Measurements from ENCODE around the gene CCT2.
A peak's percentile ranks its signal among the peaks of the same experiment; 100 is the strongest.
"Not testable (repeated sequence)": the region's sequence is repeated elsewhere in the genome, so short reads cannot be mapped to it uniquely, and the experiment has no call there.

CCT2 gene

GRCh38 chr12:69595689-69596088, 10.4 kb downstream of the CCT2 start:
- no peak for DNase-seq

DNA sequence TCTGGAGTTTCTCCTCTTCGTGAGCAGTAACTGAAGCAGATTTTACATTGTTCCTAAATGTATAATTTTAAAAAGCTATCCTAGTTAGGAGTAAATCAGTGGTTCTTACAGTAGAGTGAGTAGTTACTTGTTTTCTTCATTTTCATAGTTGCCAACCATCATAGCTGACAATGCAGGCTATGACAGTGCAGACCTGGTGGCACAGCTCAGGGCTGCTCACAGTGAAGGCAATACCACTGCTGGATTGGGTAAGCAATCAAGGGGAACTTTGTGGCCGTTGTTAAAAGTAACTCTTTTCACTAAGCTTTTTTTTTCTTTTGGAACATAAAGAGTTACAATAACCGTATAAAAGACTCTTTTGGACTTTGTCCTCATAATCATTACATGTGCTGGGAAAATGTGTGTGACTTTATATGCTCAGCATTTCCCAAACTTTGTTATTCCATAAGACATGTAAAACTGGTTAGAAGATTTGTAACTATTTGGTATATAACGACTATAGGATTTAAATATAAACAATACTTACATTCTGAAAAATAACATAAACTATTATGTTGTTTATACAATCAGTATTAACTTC, 13.0 kb downstream of the CCT2 start:
- no peak for DNase-seq

DNA sequence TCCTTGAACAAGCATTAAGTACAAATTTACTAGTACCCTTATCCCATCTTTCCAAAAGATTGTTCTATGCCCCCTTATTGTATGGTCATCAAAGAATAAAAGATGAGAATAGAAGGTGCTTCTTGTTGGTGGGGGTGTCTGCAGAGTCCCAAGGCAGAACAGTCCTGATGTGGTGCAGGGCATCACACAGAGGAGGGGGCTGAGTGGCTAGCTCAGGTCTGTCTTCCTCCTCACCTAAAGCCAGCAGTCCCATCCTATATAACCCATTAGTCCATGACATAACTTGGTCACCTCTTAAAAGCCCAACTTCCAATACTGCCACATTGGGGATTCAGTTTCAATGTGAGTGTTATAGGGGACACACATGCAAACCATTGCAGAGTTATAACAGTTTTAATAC, 15.5 kb downstream of the CCT2 start:
- DNase-seq = no peak

DNA sequence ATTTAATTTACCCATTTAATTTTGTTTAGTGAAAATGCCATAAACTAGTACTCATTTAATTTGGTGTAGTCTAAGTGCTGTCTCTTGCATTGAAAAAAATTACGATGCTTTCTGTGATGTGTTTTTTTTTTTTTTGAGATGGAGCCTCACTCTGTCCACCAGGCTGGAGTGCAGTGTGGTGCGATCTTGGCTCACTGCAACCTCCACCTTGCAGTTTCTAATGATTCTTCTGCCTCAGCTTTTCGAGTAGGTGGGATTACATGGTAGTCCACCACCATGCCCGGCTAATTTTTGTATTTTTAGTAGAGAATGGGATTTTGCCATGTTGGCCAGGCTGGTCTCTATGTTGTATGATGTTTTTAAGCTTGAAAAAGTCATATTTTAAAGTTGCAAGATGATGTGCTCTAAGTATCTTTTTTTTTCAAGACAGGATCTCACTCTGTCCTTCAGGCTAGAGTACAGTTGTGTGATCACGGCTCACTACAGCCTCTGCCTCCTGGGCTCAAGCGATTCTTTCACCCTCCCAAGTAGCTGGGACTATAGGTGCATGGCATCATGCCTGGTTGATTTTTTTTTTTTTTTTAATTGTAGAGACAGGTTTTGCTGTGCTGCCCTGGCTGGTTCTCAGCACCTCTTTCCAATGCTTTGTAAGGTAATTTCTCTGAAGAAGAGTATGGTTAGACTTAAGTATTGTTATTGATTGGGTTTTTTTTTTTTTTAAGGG, 16.9 kb downstream of the CCT2 start:
- no peak for DNase-seq

DNA sequence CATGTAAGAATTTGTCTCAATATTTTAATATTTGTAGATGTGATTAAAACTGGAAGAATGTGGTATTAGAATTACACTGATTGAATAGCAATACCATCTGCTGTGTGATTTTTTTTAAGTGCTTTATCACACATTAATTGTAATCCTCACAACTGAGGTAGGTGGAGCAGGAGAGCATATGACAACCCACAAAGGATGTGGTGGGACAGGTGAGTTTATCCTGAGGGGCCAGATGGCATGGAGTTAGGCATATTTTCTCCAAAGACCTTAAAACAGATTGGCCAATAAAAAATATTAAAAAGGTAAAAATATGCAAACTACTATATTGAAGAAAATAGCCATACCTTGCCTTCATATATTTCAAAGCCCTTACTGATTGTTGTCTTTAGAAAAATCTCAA, 17.7 kb downstream of the CCT2 start:
- no peak for DNase-seq

DNA sequence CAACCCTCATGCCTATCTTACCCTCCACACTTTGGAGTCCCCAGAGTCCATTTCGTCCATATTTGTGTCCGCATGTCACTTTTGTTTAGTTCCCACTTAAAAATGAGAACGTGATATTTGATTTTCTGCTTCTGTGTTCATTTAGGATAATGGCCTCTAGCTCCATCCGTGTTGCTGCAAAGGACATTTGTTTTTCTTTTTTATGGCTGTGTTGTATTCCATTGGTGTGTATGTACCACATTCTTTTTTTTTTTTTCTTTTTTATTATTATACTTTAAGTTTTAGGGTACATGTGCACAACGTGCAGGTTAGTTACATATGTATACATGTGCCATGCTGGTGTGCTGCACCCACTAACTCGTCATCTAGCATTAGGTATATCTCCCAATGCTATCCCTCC, 18.3 kb downstream of the CCT2 start:
- not testable (repeated sequence) for DNase-seq

- DNase-seq = not testable (repeated sequence)
Measured at GRCh38 chr12:69604275-69604674, 19.0 kb downstream of the CCT2 start.

DNA sequence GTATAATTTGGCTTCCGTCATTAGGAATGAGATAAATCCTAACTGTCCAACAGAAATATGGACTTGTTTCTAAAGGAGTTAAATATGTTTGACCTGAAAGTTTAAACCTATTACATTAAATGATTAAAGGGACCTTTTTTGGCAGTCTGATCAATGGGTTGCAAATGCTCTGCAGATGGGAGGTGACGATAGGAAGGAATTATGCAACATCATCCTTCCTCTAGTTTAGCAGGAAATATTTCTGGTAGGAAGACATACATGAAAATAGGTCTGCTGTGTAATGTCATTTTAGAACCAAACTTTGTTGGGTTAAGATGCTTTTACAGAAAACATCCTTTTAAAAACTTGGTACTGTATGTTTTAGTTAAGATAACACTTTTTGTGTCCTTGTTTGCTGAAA, 22.9 kb downstream of the CCT2 start:
- DNase-seq = no peak

DNA sequence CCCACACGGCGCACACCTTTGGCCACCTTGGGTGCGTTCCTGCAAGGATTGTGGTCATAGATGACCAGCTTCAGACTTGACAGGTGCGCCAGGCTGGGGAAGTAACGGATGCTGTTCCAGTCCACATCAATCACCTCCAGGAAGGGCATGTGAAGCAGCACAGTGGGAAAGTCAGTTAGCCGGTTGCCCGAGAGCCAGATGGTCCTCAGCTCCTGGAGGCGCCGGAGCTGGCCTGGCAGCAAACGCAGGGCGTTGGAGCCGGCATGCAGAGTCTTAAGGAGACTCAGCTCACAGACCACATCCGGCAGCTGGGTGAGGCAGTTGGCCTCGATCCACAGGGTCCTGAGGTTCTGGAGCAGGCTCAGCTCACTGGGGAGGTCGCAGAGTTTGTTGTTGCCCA, 24.9 kb downstream of the CCT2 start:
- DNase-seq = no peak

DNA sequence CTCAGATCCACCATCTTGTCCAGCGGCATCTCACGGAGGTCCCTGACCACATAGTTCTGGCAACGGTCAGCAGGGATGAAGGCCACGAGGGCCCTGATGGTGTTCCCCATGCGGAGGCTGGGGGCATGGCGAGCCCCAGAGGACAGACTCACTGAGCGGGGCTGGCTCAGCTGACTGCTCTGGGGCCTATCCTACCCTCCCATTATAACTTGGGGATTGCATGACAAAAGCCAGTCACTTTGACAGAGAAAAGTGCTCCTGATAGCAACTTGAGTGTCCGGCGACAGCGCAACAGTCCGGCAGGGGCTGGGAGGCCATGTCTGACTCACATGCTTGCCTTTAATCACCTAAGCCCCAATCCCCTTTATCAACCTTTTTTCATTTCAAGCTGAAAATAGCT, 25.5 kb downstream of the CCT2 start, which contains the start of gene LRRC10:
Gene LRRC10, minus strand, starts transcription at position 179 of the 400 bp plus-strand sequence. Its CDS starts 69 bp downstream, at position 110.
- no peak for DNase-seq

DNA sequence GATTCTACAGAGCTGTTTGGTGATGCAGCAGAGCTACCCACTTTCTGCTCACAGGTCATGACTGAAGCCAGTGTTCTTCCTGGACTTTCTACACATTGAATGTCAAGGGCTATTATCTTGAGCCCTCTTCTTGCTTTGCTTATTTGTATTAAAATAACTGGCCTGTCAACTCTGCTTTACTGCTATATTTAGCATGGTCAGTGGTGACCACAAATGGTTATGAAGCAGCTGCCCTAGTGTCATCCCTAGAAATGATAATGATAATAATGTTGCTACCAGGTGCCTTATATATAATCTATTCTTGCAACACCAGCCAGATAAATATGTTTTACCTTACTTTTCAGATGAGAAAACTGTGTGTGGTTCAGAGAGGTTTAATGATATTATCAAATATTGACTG, 28.1 kb downstream of the CCT2 start:
- DNase-seq = no peak

- DNase-seq = no peak
Measured at GRCh38 chr12:69616025-69616424, 30.8 kb downstream of the CCT2 start.

DNA sequence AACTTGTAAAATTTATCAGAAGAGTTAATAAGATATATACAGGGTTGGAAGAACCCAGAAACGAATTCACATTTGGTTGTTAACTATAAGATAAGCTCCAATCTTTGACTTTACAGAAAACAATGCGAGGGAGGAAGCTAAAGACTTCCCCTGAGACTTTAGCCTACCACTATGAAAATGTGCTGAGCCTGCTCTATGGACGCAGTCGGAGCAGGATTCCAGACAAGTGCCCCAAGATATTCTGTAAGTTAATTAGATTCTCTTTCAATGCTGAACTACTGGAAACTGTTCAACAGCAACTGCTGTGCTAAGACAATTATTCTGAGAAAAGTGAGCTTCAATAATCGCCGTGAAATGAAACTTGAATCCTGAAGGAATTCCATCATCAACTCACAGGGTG, 33.8 kb downstream of the CCT2 start:
- DNase-seq = no peak

GRCh38 chr12:69620077-69620476, 34.8 kb downstream of the CCT2 start:
- no peak for DNase-seq

GRCh38 chr12:69620921-69621320, 35.7 kb downstream of the CCT2 start:
- DNase-seq = no peak

DNA sequence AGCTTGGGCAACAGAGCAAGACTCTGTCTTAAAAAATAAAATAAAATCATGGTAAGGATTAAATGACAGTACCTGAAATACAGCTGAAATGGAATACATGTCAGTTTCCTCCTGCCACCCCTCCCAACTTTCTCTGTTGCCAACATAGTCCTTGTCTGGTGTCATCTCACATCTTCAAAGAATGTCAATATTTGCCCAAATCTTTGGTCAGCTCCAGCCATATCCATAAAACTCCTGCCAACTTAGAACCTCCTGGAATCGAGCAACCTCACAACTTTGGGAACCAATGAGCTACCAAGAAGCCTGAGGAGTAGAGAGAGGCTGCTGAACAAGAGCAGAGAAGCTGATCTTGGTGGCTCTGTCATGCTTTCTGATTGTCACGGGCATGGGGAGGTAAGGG, 36.3 kb downstream of the CCT2 start:
- no peak for DNase-seq

- peak; percentile 96 for DNase-seq
Measured at GRCh38 chr12:69623970-69624369, 38.7 kb downstream of the CCT2 start.

GRCh38 chr12:69627501-69627900, 42.2 kb downstream of the CCT2 start:
- DNase-seq = no peak

DNA sequence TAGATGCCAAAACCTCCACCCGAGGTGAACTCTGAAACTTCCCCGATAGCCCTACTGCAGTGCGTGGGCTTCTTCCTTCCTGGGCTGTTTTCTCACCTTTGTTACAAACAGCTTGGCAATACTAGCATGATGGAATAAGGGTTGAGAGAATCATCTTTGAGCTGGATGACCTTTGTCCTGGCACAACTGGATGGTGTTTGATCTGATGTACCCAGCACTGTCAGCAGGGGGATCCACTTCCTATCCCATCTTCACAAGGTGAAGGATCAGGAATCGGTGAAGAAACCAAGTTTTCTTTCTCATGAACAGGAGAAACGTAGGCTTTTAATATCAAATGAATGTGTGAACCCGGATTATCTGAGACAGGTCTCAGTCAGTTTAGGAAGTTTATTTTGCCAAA, 44.9 kb downstream of the CCT2 start:
- no peak for DNase-seq

- no peak for DNase-seq
Measured at GRCh38 chr12:69633061-69633460, 47.8 kb downstream of the CCT2 start.

DNA sequence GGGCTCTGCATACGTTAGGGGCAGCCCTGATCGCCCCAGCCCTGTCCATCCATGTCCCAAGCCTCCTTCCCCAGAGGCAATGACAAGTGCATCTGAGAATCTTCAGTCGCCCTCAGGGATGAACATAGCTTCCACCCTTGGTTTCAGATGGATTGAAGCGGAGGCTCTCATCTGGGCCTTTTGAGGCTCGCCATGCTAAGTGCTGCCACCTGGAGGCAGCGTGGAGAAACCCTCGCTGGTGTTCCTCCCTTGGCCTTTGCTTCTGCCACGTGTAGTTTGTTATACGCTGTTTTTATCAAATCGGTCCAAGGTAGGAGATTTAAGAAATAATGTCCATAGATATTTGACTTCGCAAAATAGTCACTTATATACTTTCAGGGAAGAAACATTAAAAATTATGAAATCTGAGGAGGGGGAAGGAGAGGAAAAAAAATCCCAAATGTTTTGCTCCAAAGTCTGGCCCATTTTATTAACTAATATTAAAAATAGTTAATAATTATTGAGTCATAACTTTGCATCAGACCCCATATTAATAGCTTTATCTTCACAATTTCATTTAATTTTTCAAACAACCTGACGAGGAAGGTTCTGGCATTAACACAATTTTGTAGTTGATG, 54.2 kb downstream of the CCT2 start:
- peak; percentile 53 for DNase-seq

DNA sequence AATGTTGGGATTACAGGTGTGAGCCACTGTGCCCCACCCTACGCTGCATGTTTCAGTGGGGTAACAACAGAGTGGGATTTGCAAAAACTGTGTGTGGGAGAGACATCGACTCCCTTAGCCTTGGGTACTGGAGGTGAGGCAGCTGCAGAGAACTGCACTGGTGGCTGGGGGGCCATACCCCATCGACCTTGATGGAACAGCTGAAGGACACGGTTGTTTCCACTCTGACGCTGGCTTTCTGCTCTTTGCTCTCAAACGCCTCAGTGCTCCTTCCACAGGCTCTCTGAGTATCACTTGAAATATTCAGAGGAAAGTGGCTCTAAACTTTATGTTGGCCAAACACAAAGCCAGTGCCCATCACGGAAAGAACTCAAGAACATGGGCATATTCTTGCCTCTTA, 56.3 kb downstream of the CCT2 start:
- DNase-seq = no peak

- DNase-seq = peak; percentile 15
Measured at GRCh38 chr12:69642531-69642930, 57.3 kb downstream of the CCT2 start.

DNA sequence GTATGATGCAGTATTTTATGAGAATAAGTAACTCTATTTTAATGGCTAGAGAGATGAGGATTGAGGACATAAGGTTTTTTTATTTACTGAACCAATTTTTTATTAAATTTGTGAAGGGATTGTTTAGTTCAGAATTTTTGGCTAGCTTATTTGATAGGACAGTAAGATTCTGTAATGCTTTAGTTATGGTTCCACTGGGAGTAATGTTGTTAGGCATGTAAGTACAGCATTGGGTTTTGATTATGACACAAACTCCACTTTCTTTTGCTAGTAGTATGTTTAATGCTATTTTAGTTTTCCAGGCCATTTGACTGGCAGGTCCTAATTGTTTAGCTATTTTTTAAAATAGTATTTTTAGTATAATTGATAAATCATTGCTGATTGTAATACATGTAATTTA, 59.3 kb downstream of the CCT2 start:
- DNase-seq = no peak

DNA sequence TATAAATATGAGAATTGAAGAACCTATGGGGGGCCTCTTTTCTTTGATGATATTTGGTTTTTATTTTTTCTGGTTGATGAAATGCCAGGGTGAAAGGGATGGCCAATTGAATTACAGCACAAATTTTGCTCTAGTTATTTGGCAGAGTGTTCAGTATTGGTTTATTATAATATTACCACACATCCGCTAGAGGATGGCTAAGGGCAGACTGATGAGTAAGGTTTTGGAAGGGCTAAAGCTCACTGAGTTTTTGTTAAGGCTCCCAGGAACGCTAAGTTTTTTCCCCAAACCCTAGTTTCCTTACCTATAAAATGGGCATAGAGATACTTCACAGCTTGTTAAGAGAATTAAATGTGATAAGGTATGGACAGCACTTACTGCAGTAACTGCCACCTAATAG, 59.8 kb downstream of the CCT2 start:
- DNase-seq = no peak

Measured in NCI-H2107 (cell line).